ENCODE measurements around the gene CADM1. TPM values are rescaled to one million over a fixed set of nuclear protein-coding genes. Genes with fewer than 3 reads are reported as not detected.

Gene CADM1
- total and polyA plus RNA-seq, 10 of the 15 experiments (the other 5 are each of a cell fraction or from before 2014, with no cell fraction given): 0.03 to 0.48 (median 0.15) TPM; not detected in 3

DNA sequence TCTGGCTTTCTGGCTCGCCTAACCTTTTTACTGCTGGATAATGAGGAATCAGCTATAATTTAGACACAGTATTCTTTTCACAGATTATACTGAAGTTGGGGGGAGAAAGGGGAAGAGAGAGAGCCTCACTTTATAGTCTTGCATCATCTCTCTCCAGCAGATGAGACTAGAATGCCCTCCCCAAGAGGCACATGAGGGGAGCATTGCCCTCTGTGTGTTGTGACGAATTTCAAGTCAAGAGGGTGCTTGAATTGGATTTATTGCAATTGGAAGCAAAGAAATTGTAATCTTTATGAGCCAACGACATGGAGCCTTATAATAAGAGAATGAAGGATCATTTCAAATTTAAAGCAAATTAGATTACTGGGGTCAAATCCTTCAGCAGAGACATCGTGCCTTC is 17.6 kb upstream of the CADM1 start:
- POLR2A ChIA-PET: no interaction called here
- BruUV-seq (replicated peaks): no TSS peak
- CTCF ChIA-PET: interaction anchor here (0.6 to 0.8 kb wide), 2 partner anchors 19 to 22 kb away, joined by 3 to 4 read pairs; no protein-coding TSS in a partner anchor
- no peaks in the 10 kb centered on the region for H3K4me1 ChIP-seq (ENCODE audit: control insufficient read depth, insufficient read depth, low read length)
- no peak overlapping the region for H3K4me2 ChIP-seq (ENCODE audit: control insufficient read depth, insufficient read depth)
- no peak overlapping the region for H2AFZ ChIP-seq (ENCODE audit: control insufficient read depth, low read depth, low read length)
- H3K4me3 ChIP-seq: no peak overlapping the region
- H3K9me3 ChIP-seq (replicated peaks; ENCODE audit: control insufficient read depth, insufficient read depth, low read length): no peaks in the 10 kb centered on the region
- H4K20me1 ChIP-seq (ENCODE audit: control insufficient read depth, insufficient read depth): no peaks in the 10 kb centered on the region
- peaks cover 0 to 2% of the 10 kb centered on the region in 2 experiments; a peak in 3 of 4 replicates for H3K27me3 ChIP-seq (replicated peaks in 1 of 2; ENCODE audit: control insufficient read depth in 2 of 2, insufficient read depth in 2 of 2, low read length in 1 of 2)
- no peak for DNase-seq (ENCODE audit: low read depth, low spot score)
- in situ Hi-C loops (cut with MboI): no loop called here
- no peaks in the 10 kb centered on the region for H3K79me2 ChIP-seq (ENCODE audit: control insufficient read depth, insufficient read depth, low read length)
- SMC1A ChIA-PET (ENCODE audit: uncharacterized antibody, unreplicated experiment): interaction anchor here (1.1 to 1.3 kb wide), 2 partner anchors 13 to 50 kb away, joined by 3 to 5 read pairs; no protein-coding TSS in a partner anchor
- no peaks in the 10 kb centered on the region for H3K36me3 ChIP-seq (ENCODE audit: control insufficient read depth in 2 of 2, insufficient read depth in 2 of 2, low read length in 1 of 2)
- no peak overlapping the region for H3K27ac ChIP-seq (ENCODE audit: control insufficient read depth, insufficient read depth)
- FAIRE-seq: no peak
- WGBS (ENCODE audit: insufficient coverage, insufficient replicate concordance, low lambda C conversion rate, missing lambda C conversion rate): 5% methylated on average over 4 of the region's 4 CpGs
- RAD21 ChIA-PET (ENCODE audit: unreplicated experiment): interaction anchor here (0.8 to 1.4 kb wide), 2 partner anchors 9 to 15 kb away, joined by 3 read pairs; no protein-coding TSS in a partner anchor
- no peak for TF ChIP-seq NRF1 (conservative IDR thresholded peaks at IDR 0.05; ENCODE audit: low read depth, low read length)
- no peak overlapping the region for H3K9ac ChIP-seq (ENCODE audit: control insufficient read depth, insufficient read depth, low read length)
- no peak for ATAC-seq
- intact Hi-C loops (cut with micrococcal nuclease; ENCODE audit: unreplicated experiment): loop anchor here (10.0 kb wide), 1 partner anchor 753 kb away; no protein-coding TSS in a partner anchor

- Histone ChIP-seq H2AFZ (ENCODE audit: control insufficient read depth, low read depth, low read length) (no peak overlapping the region), H3K9me3 (replicated peaks; ENCODE audit: control insufficient read depth, insufficient read depth, low read length) (no peaks in the 10 kb centered on the region), H3K27me3 (replicated peaks in 1 of 2; ENCODE audit: control insufficient read depth in 2 of 2, insufficient read depth in 2 of 2, low read length in 1 of 2) (peaks cover 0 to 2% of the 10 kb centered on the region in 2 experiments; a peak in 3 of 4 replicates), H3K27ac (ENCODE audit: control insufficient read depth, insufficient read depth) (no peak overlapping the region), H3K4me2 (ENCODE audit: control insufficient read depth, insufficient read depth) (no peak overlapping the region), H3K79me2 (ENCODE audit: control insufficient read depth, insufficient read depth, low read length) (no peaks in the 10 kb centered on the region), H4K20me1 (ENCODE audit: control insufficient read depth, insufficient read depth) (no peaks in the 10 kb centered on the region), H3K36me3 (ENCODE audit: control insufficient read depth in 2 of 2, insufficient read depth in 2 of 2, low read length in 1 of 2) (no peaks in the 10 kb centered on the region), H3K4me3 (no peak overlapping the region), H3K4me1 (ENCODE audit: control insufficient read depth, insufficient read depth, low read length) (no peaks in the 10 kb centered on the region), H3K9ac (ENCODE audit: control insufficient read depth, insufficient read depth, low read length) (no peak overlapping the region)
- ATAC-seq (no peak), FAIRE-seq (no peak), DNase-seq (ENCODE audit: low read depth, low spot score) (no peak)
- ChIA-PET SMC1A (ENCODE audit: uncharacterized antibody, unreplicated experiment) (interaction anchor here (0.6 to 1.5 kb wide), 2 partner anchors 11 to 137 kb away, joined by 3 read pairs; no protein-coding TSS in a partner anchor), RAD21 (ENCODE audit: unreplicated experiment) (no interaction called here), POLR2A (no interaction called here), CTCF (no interaction called here)
- TF ChIP-seq, protein P1, sequence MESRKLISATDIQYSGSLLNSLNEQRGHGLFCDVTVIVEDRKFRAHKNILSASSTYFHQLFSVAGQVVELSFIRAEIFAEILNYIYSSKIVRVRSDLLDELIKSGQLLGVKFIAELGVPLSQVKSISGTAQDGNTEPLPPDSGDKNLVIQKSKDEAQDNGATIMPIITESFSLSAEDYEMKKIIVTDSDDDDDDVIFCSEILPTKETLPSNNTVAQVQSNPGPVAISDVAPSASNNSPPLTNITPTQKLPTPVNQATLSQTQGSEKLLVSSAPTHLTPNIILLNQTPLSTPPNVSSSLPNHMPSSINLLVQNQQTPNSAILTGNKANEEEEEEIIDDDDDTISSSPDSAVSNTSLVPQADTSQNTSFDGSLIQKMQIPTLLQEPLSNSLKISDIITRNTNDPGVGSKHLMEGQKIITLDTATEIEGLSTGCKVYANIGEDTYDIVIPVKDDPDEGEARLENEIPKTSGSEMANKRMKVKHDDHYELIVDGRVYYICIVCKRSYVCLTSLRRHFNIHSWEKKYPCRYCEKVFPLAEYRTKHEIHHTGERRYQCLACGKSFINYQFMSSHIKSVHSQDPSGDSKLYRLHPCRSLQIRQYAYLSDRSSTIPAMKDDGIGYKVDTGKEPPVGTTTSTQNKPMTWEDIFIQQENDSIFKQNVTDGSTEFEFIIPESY (IDR thresholded peaks at IDR 0.05): no peak
- TF ChIP-seq ZNF274 (IDR thresholded peaks at IDR 0.05; ENCODE audit: insufficient read depth, insufficient read length): no peak
- TF ChIP-seq FOS (IDR thresholded peaks at IDR 0.05; ENCODE audit: borderline replicate concordance, extremely low read depth, insufficient read length): no peak
- no peak for TF ChIP-seq RAD51 (IDR thresholded peaks at IDR 0.05)
- TF ChIP-seq MXI1 (IDR thresholded peaks at IDR 0.05; ENCODE audit: low read depth, low read length): no peak
- TF ChIP-seq, protein P2, sequence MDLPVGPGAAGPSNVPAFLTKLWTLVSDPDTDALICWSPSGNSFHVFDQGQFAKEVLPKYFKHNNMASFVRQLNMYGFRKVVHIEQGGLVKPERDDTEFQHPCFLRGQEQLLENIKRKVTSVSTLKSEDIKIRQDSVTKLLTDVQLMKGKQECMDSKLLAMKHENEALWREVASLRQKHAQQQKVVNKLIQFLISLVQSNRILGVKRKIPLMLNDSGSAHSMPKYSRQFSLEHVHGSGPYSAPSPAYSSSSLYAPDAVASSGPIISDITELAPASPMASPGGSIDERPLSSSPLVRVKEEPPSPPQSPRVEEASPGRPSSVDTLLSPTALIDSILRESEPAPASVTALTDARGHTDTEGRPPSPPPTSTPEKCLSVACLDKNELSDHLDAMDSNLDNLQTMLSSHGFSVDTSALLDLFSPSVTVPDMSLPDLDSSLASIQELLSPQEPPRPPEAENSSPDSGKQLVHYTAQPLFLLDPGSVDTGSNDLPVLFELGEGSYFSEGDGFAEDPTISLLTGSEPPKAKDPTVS (IDR thresholded peaks at IDR 0.05; ENCODE audit: low read depth, low read length): no peak
- no peak for TF ChIP-seq JUND (IDR thresholded peaks at IDR 0.05; ENCODE audit: low read depth, low read length)
- TF ChIP-seq NFYA (IDR thresholded peaks at IDR 0.05; ENCODE audit: borderline replicate concordance, low read depth, low read length): no peak
- intact Hi-C loops (cut with micrococcal nuclease; ENCODE audit: unreplicated experiment) (no loop called here), in situ Hi-C loops (cut with MboI) (no loop called here)
- no TSS peak for BruUV-seq (replicated peaks)
- 56% methylated on average over 8 of the region's 8 CpGs for WGBS (ENCODE audit: insufficient coverage, insufficient replicate concordance, low lambda C conversion rate, missing lambda C conversion rate)
These were observed 14.9 kb upstream of the CADM1 start for GRCh38 chr11:115518983-115519628.
